OCI-LY7 (cell line): ENCODE measurements around the gene APLP2.
"Not testable (repeated sequence)": the region's sequence is repeated elsewhere in the genome, so short reads cannot be mapped to it uniquely, and the experiment has no call there.

Source experiments
- CTCF ChIP-seq: fragments of 200-600 bp; sonication (generic); conservative IDR thresholded peaks from 2 replicates; pipeline ENCODE4 v1.5.1; 2014; ENCODE audit warnings: mild to moderate bottlenecking, antibody characterized with exemption, low read length, moderate library complexity, mixed read lengths
- EZH2phosphoT487 ChIP-seq: fragments of 200-600 bp; sonication (generic); IDR thresholded peaks from 2 replicates; pipeline ENCODE4 v1.6.1; 2018; ENCODE audit warnings: low read depth, borderline replicate concordance, mild to moderate bottlenecking, mixed run types, antibody characterized with exemption, low read length, moderate library complexity, mixed read lengths

DNA sequence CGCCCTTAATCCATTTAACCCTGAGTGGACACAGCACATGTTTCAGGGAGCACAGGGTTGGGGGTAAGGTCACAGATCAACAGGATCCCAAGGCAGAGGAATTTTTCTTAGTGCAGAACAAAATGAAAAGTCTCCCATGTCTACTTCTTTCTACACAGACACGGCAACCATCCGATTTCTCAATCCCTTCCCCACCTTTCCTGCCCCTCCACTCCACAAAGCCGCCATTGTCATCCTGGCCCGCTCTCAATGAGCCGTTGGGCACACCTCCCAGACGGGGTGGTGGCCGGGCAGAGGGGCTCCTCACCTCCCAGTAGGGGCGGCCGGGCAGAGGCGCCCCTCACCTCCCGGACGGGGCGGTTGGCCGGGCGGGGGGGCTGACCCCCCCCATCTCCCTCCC lies 20.8 kb downstream of the APLP2 start:
- not testable (repeated sequence) for TF ChIP-seq CTCF, EZH2phosphoT487
